IMR-90 (cell line): ENCODE measurements around the gene OPTN. TPM values are rescaled to one million over a fixed set of nuclear protein-coding genes. Genes with fewer than 3 reads are reported as not detected.

ENCODE experiments used
- ATAC-seq: fragments of 200-7000 bp; cut with Tn5 transposase; 2 replicates; pipeline ENCODE4 v1.9.1; 2020; ENCODE audit warnings: low read depth, mild to moderate bottlenecking, moderate library complexity
- BruUV-seq: library from RNA; stranded (reverse); fragments of 400-500 nt; replicated peaks from 2 replicates; lab custom pipeline; 2021; lab: Mats Ljungman, UMichigan
- CTCF ChIA-PET: fragments of 300-600 bp; formaldehyde crosslinking; extraction: SDS; loops from one replicate; lab custom pipeline; 2021; ENCODE audit warnings: antibody characterized with exemption; lab: Yijun Ruan, JAX
- POLR2A ChIA-PET: fragments of 300-600 bp; sonication (Branson Sonifier 250); formaldehyde crosslinking; loops from one replicate; lab custom pipeline; 2022; ENCODE audit warnings: antibody characterized with exemption; ENCODE audit not compliant: unreplicated experiment; lab: Charles Lee
- DNase-seq: peaks from one replicate; pipeline ENCODE4 v3.0.0; 2013
- H2AFZ ChIP-seq: replicated peaks from 2 replicates; pipeline ENCODE3; 2013; ENCODE audit warnings: low read length, mild to moderate bottlenecking; ENCODE audit not compliant: poor library complexity
- H2AK5ac ChIP-seq: 2 replicates; pipeline ENCODE4 v1.6.1; 2013; ENCODE audit warnings: low read depth, low read length, inconsistent platforms
- H2AK9ac ChIP-seq: replicated peaks from 2 replicates; pipeline ENCODE3; 2013; ENCODE audit warnings: mild to moderate bottlenecking, low read depth, low read length, moderate library complexity; ENCODE audit not compliant: poor library complexity
- H2BK120ac ChIP-seq: 2 replicates; pipeline ENCODE4 v1.6.1; 2013; ENCODE audit warnings: low read depth, low read length, inconsistent platforms
- H2BK15ac ChIP-seq: 3 replicates; pipeline ENCODE4 v1.6.1; 2013; ENCODE audit warnings: low read depth, low read length, inconsistent platforms
- H2BK20ac ChIP-seq: 2 replicates; pipeline ENCODE4 v1.6.1; 2013; ENCODE audit warnings: low read depth, mild to moderate bottlenecking, inconsistent platforms, low read length, moderate library complexity
- H2BK5ac ChIP-seq: 2 replicates; pipeline ENCODE4 v1.6.1; 2013; ENCODE audit warnings: mild to moderate bottlenecking, low read depth, low read length, inconsistent platforms; ENCODE audit not compliant: poor library complexity, severe bottlenecking
- H3K14ac ChIP-seq: replicated peaks from 2 replicates; pipeline ENCODE4 v1.6.1; 2013; ENCODE audit warnings: low read depth, low read length, inconsistent platforms
- H3K18ac ChIP-seq: 2 replicates; pipeline ENCODE4 v1.6.1; 2013; ENCODE audit warnings: low read depth, low read length, control low read depth
- H3K23ac ChIP-seq: 2 replicates; pipeline ENCODE4 v1.6.1; 2013; ENCODE audit warnings: low read depth, low read length, inconsistent platforms
- H3K27ac ChIP-seq: 2 replicates; pipeline ENCODE4 v1.5.1; 2013; ENCODE audit warnings: mild to moderate bottlenecking, control low read depth, low read length; ENCODE audit not compliant: insufficient read depth
- H3K27me3 ChIP-seq: 2 replicates; pipeline ENCODE4 v1.6.1; 2013; ENCODE audit warnings: low read length; ENCODE audit not compliant: control insufficient read depth, insufficient read depth
- H3K36me3 ChIP-seq: 2 replicates; pipeline ENCODE4 v1.6.1; 2013; ENCODE audit warnings: low read length, mixed read lengths; ENCODE audit not compliant: control insufficient read depth, insufficient read depth
- H3K4ac ChIP-seq: 2 replicates; pipeline ENCODE4 v1.6.1; 2013; ENCODE audit warnings: low read depth, low read length, inconsistent platforms
- H3K4me1 ChIP-seq: 2 replicates; pipeline ENCODE4 v1.6.1; 2013; ENCODE audit warnings: low read length, mixed read lengths; ENCODE audit not compliant: control insufficient read depth, insufficient read depth
- H3K4me2 ChIP-seq: 2 replicates; pipeline ENCODE4 v1.6.1; 2013; ENCODE audit warnings: low read depth, mild to moderate bottlenecking, control low read depth, low read length, moderate library complexity
- H3K4me3 ChIP-seq: 2 replicates; pipeline ENCODE4 v1.5.1; 2013; ENCODE audit warnings: low read depth, mild to moderate bottlenecking, control low read depth, low read length, moderate library complexity; ENCODE audit not compliant: insufficient read depth
- H3K56ac ChIP-seq: 2 replicates; pipeline ENCODE4 v1.6.1; 2013; ENCODE audit warnings: low read length, inconsistent platforms; ENCODE audit not compliant: insufficient read depth; ENCODE audit errors: extremely low read depth
- H3K79me1 ChIP-seq, 2 experiments: 2 replicates each; pipeline ENCODE4 v1.6.1; 2013; ENCODE audit warnings: low read length in 2 of 2, inconsistent platforms in 1 of 2, low read depth in 1 of 2
- H3K9ac ChIP-seq: 2 replicates; pipeline ENCODE4 v1.6.1; 2013; ENCODE audit warnings: low read depth, low read length, control low read depth
- H3K9me1 ChIP-seq: 2 replicates; pipeline ENCODE4 v1.6.1; 2013; ENCODE audit warnings: low read length, inconsistent platforms; ENCODE audit not compliant: insufficient read depth
- H3K9me3 ChIP-seq: 2 replicates; pipeline ENCODE4 v1.6.1; 2013; ENCODE audit warnings: low read length; ENCODE audit not compliant: control insufficient read depth, insufficient read depth
- H4K20me1 ChIP-seq: 2 replicates; pipeline ENCODE4 v1.6.1; 2013; ENCODE audit warnings: low read length, inconsistent platforms; ENCODE audit not compliant: insufficient read depth
- H4K5ac ChIP-seq: 2 replicates; pipeline ENCODE4 v1.6.1; 2013; ENCODE audit warnings: mild to moderate bottlenecking, low read depth, low read length, control low read depth
- H4K8ac ChIP-seq, 2 experiments: 2 replicates each; pipeline ENCODE4 v1.6.1; 2013; ENCODE audit warnings: low read depth in 2 of 2, low read length in 2 of 2, control low read depth in 1 of 2, inconsistent platforms in 1 of 2
- H4K91ac ChIP-seq: 2 replicates; pipeline ENCODE4 v1.6.1; 2013; ENCODE audit warnings: low read depth, low read length, inconsistent platforms; ENCODE audit not compliant: insufficient read depth
- BHLHE40 ChIP-seq: fragments of 150-350 bp; IDR thresholded peaks from 2 replicates; pipeline ENCODE4 v1.6.1; 2016; ENCODE audit warnings: mild to moderate bottlenecking, low read depth, low read length
- CEBPB ChIP-seq: IDR thresholded peaks from 2 replicates; pipeline ENCODE4 v1.6.1; 2012; ENCODE audit warnings: low read depth, low read length, improper control_type of control experiment
- CTCF ChIP-seq: conservative IDR thresholded peaks from 2 replicates; pipeline ENCODE4 v1.5.1; 2012; ENCODE audit warnings: mild to moderate bottlenecking, low read depth, low read length, improper control_type of control experiment
- ELK1 ChIP-seq: fragments of 150-350 bp; IDR thresholded peaks from 2 replicates; pipeline ENCODE4 v1.6.1; 2016; ENCODE audit warnings: low read depth, mild to moderate bottlenecking, low read length, moderate library complexity, borderline replicate concordance
- FOS ChIP-seq: fragments of 150-350 bp; IDR thresholded peaks from 2 replicates; pipeline ENCODE4 v1.6.1; 2016; ENCODE audit warnings: low read depth, low read length
- MAFK ChIP-seq: IDR thresholded peaks from 2 replicates; pipeline ENCODE4 v1.6.1; 2012; ENCODE audit warnings: low read depth, low read length, improper control_type of control experiment
- MAZ ChIP-seq: IDR thresholded peaks from 2 replicates; pipeline ENCODE4 v1.6.1; 2012; ENCODE audit warnings: low read depth, mild to moderate bottlenecking, low read length, improper control_type of control experiment, moderate library complexity, borderline replicate concordance
- MXI1 ChIP-seq: IDR thresholded peaks from 2 replicates; pipeline ENCODE4 v1.6.1; 2012; ENCODE audit warnings: low read depth, mild to moderate bottlenecking, low read length, moderate library complexity, borderline replicate concordance
- NFE2L2 ChIP-seq: fragments of 150-350 bp; IDR thresholded peaks from 2 replicates; pipeline ENCODE4 v1.6.1; 2016; ENCODE audit warnings: low read depth, mild to moderate bottlenecking, low read length
- POLR2A ChIP-seq: IDR thresholded peaks from 2 replicates; pipeline ENCODE4 v1.6.1; 2012; ENCODE audit warnings: mild to moderate bottlenecking, low read depth, low read length
- RAD21 ChIP-seq: IDR thresholded peaks from 2 replicates; pipeline ENCODE4 v1.6.1; 2012; ENCODE audit warnings: low read length, improper control_type of control experiment
- RCOR1 ChIP-seq: IDR thresholded peaks from 2 replicates; pipeline ENCODE4 v1.6.1; 2012; ENCODE audit warnings: mild to moderate bottlenecking, low read length, improper control_type of control experiment; ENCODE audit not compliant: insufficient replicate concordance
- RFX5 ChIP-seq: IDR thresholded peaks from 2 replicates; pipeline ENCODE4 v1.8.0; 2012; ENCODE audit warnings: low read depth, mild to moderate bottlenecking, low read length, moderate library complexity
- SMC3 ChIP-seq: fragments of 150-350 bp; IDR thresholded peaks from 2 replicates; pipeline ENCODE4 v1.6.1; 2016; ENCODE audit warnings: low read depth, mild to moderate bottlenecking, antibody characterized with exemption, low read length, moderate library complexity
- USF2 ChIP-seq: fragments of 150-350 bp; IDR thresholded peaks from 2 replicates; pipeline ENCODE4 v1.6.1; 2017; ENCODE audit warnings: mild to moderate bottlenecking, antibody characterized with exemption, low read length, low read depth
- WGBS, 2 experiments: methylation state at CpG; one replicate each; pipeline versions ENCODE4 v1.1.5 to v1.1.7; 2013; ENCODE audit warnings: missing lambda C conversion rate in 2 of 2; ENCODE audit not compliant: insufficient read length in 1 of 2; ENCODE audit errors: extremely low coverage in 2 of 2; 5-methylcytosine and 5-hydroxymethylcytosine counted together
- dilution Hi-C: fragments of 300-500 bp; cut with HindIII; formaldehyde crosslinking; loops from one replicate; pipeline ENCODE4 v1.14.3; 2018; ENCODE audit warnings: low sequenced_read_pairs; ENCODE audit not compliant: unreplicated experiment
- in situ Hi-C: fragments of 300-500 bp; cut with MboI; formaldehyde crosslinking; loops from 3 replicates; pipeline ENCODE4 v1.14.3; 2019; ENCODE audit warnings: low sequenced_read_pairs, inconsistent platforms, mixed read lengths
- intact Hi-C: fragments of 100-400 bp; cut with micrococcal nuclease; formaldehyde crosslinking; loops from 2 replicates; pipeline ENCODE4 v1.10.0; 2022
- polyA plus RNA-seq, 3 experiments: library from polyadenylated mRNA; depleted of rRNA; stranded (reverse); fragments of >200 nt; gene quantifications; 2 replicates each; pipeline ENCODE4 v1.2.3, GENCODE V29; 2012; ENCODE audit warnings: low replicate concordance in 1 of 3
- total RNA-seq: library from RNA; depleted of rRNA; stranded (reverse); fragments of >200 nt; gene quantifications from 2 replicates; pipeline ENCODE4 v1.2.3, GENCODE V29; 2012

OPTN gene
- total and polyA plus RNA-seq, 2 of the 4 experiments (the other 2 are of a cell fraction): 34.8 to 41.4 TPM

GRCh38 chr10:13103554-13103953, 3.6 kb downstream of the OPTN start:
- Histone ChIP-seq H2AK9ac (no peak overlapping the region), H3K23ac (0 out of 2 replicates have a peak overlapping the region, but pooled peaks have one; percentile 38), H4K5ac (no peak overlapping the region), H3K9me1 (peaks cover 18% of the 10 kb centered on the region), H3K27me3 (no peaks in the 10 kb centered on the region), H3K4me1 (peaks cover 10% of the 10 kb centered on the region), H3K14ac (no peak overlapping the region), H3K4ac (no peak overlapping the region), H2BK5ac (no peak overlapping the region), H3K36me3 (peaks cover 5% of the 10 kb centered on the region), H3K79me1 (peaks cover 32 to 63% of the 10 kb centered on the region in 2 experiments), H3K9me3 (no peaks in the 10 kb centered on the region), H2AK5ac (no peak overlapping the region), H4K8ac (no peak overlapping the region), H3K56ac (no peak overlapping the region), H2AFZ (no peak overlapping the region), H3K4me2 (no peak overlapping the region), H3K9ac (no peak overlapping the region), H2BK20ac (no peak overlapping the region), H4K20me1 (peaks cover 22% of the 10 kb centered on the region; the same call in 1 of the 2 replicates), H3K4me3 (no peak overlapping the region), H3K27ac (no peak overlapping the region), H4K91ac (no peak overlapping the region), H2BK120ac (no peak overlapping the region), H3K18ac (no peak overlapping the region), H2BK15ac (no peak overlapping the region)
- intact Hi-C loops (no loop called here), in situ Hi-C loops (no loop called here), dilution Hi-C loops (no loop called here)
- no peak for ATAC-seq
- TF ChIP-seq MXI1 (no peak), ELK1 (no peak), MAFK (no peak), FOS (no peak), MAZ (no peak), CTCF (no peak), CEBPB (no peak), POLR2A (no peak), USF2 (no peak), NFE2L2 (no peak), BHLHE40 (no peak), SMC3 (no peak), RFX5 (no peak), RAD21 (no peak), RCOR1 (no peak)
- CTCF ChIA-PET: no interaction called here
- no CpG with 5 or more reads among the region's 2 CpGs for WGBS, 2 experiments
- POLR2A ChIA-PET: no interaction called here
- no TSS peak for BruUV-seq
- no peak for DNase-seq
